Mesenchymal stem cell (in vitro differentiated cells and primary cell): ENCODE data around the gene POLR2H. TPM values are rescaled to one million over a fixed set of nuclear protein-coding genes. Genes with fewer than 3 reads are reported as not detected.

Source experiments
- DNase-seq: peaks from one replicate; pipeline ENCODE4 v3.0.0-alpha.2; 2013
- H2AFZ ChIP-seq: one replicate; pipeline ENCODE4 v1.6.1; 2013; ENCODE audit warnings: low read depth, mild to moderate bottlenecking, control low read depth, inconsistent platforms, low read length, moderate library complexity
- H2AK5ac ChIP-seq: 2 replicates; pipeline ENCODE4 v1.6.1; 2013; ENCODE audit warnings: low read length, moderate library complexity, mild to moderate bottlenecking, inconsistent platforms; ENCODE audit not compliant: severe bottlenecking
- H2BK120ac ChIP-seq: one replicate; pipeline ENCODE4 v1.6.1; 2013; ENCODE audit warnings: low read depth, mild to moderate bottlenecking, inconsistent platforms, low read length, moderate library complexity
- H2BK12ac ChIP-seq, 2 experiments: one replicate each; pipeline ENCODE4 v1.6.1; 2013; ENCODE audit warnings: inconsistent platforms in 2 of 2, low read length in 2 of 2, mild to moderate bottlenecking in 2 of 2, moderate library complexity in 2 of 2, control low read depth in 1 of 2
- H2BK15ac ChIP-seq: one replicate; pipeline ENCODE4 v1.6.1; 2013; ENCODE audit warnings: mild to moderate bottlenecking, low read depth, inconsistent platforms; ENCODE audit not compliant: poor library complexity, severe bottlenecking
- H2BK5ac ChIP-seq: 2 replicates; pipeline ENCODE4 v1.6.1; 2013; ENCODE audit warnings: low read depth, mild to moderate bottlenecking, low read length, control low read depth, inconsistent platforms; ENCODE audit not compliant: poor library complexity, severe bottlenecking
- H3K14ac ChIP-seq, 2 experiments: one replicate each; pipeline ENCODE4 v1.6.1; 2013; ENCODE audit warnings: inconsistent platforms in 2 of 2, low read length in 2 of 2, control low read depth in 1 of 2, mild to moderate bottlenecking in 1 of 2, moderate library complexity in 1 of 2
- H3K18ac ChIP-seq, 2 experiments: one replicate each; pipeline ENCODE4 v1.6.1; 2013; ENCODE audit warnings: inconsistent platforms in 2 of 2, low read length in 2 of 2, control low read depth in 1 of 2, low read depth in 1 of 2, mild to moderate bottlenecking in 1 of 2
- H3K23ac ChIP-seq, 2 experiments: one replicate each; pipeline ENCODE4 v1.6.1; 2013; ENCODE audit warnings: inconsistent platforms in 2 of 2, low read length in 2 of 2, mild to moderate bottlenecking in 2 of 2, moderate library complexity in 2 of 2, control low read depth in 1 of 2
- H3K27ac ChIP-seq: 2 replicates; pipeline ENCODE4 v1.5.1; 2013; ENCODE audit warnings: mild to moderate bottlenecking, moderate library complexity, low read length, control low read depth, inconsistent platforms; ENCODE audit not compliant: poor library complexity, severe bottlenecking
- H3K27me3 ChIP-seq, 2 experiments: 2 replicates each; pipeline versions ENCODE4 v1.6.1 to v1.7.0; 2013; ENCODE audit warnings: low read length in 2 of 2, mild to moderate bottlenecking in 2 of 2, moderate library complexity in 2 of 2, control low read depth in 1 of 2, inconsistent platforms in 1 of 2; ENCODE audit not compliant: control insufficient read depth in 1 of 2, insufficient read depth in 1 of 2
- H3K36me3 ChIP-seq, 2 experiments: 2 replicates each; pipeline versions ENCODE4 v1.6.1 to v1.7.0; 2013; ENCODE audit warnings: low read length in 2 of 2, control low read depth in 1 of 2, inconsistent platforms in 1 of 2, low read depth in 1 of 2, mild to moderate bottlenecking in 1 of 2; ENCODE audit not compliant: insufficient read depth in 2 of 2, control insufficient read depth in 1 of 2
- H3K4ac ChIP-seq, 2 experiments: one replicate each; pipeline ENCODE4 v1.6.1; 2013; ENCODE audit warnings: inconsistent platforms in 2 of 2, low read length in 2 of 2, mild to moderate bottlenecking in 2 of 2, moderate library complexity in 2 of 2, control low read depth in 1 of 2, low read depth in 1 of 2
- H3K4me1 ChIP-seq: 2 replicates; pipeline ENCODE4 v1.6.1; 2013; ENCODE audit warnings: low read depth, low read length, control low read depth; ENCODE audit not compliant: control insufficient read depth, insufficient read depth
- H3K4me2 ChIP-seq: 2 replicates; pipeline ENCODE4 v1.6.1; 2013; ENCODE audit warnings: low read length, mild to moderate bottlenecking, inconsistent platforms; ENCODE audit not compliant: poor library complexity, severe bottlenecking
- H3K4me3 ChIP-seq, 2 experiments: 2 replicates each; pipeline versions ENCODE4 v1.5.1 to v1.7.0; 2013; ENCODE audit warnings: low read length in 2 of 2, mild to moderate bottlenecking in 2 of 2, control low read depth in 1 of 2, low read depth in 1 of 2; ENCODE audit not compliant: insufficient read depth in 1 of 2
- H3K79me1 ChIP-seq: replicated peaks from 2 replicates; pipeline ENCODE4 v1.6.1; 2013; ENCODE audit warnings: mild to moderate bottlenecking, control low read depth, low read length, inconsistent platforms; ENCODE audit not compliant: poor library complexity, severe bottlenecking
- H3K9ac ChIP-seq: 2 replicates; pipeline ENCODE4 v1.7.0; 2013; ENCODE audit warnings: mild to moderate bottlenecking, low read length, moderate library complexity
- H3K9me3 ChIP-seq: 2 replicates; pipeline ENCODE4 v1.7.0; 2013; ENCODE audit warnings: mild to moderate bottlenecking, low read length; ENCODE audit not compliant: control insufficient read depth
- H4K8ac ChIP-seq: one replicate; pipeline ENCODE4 v1.6.1; 2013; ENCODE audit warnings: inconsistent platforms, mild to moderate bottlenecking, low read length, moderate library complexity
- H4K91ac ChIP-seq: one replicate; pipeline ENCODE4 v1.6.1; 2013; ENCODE audit warnings: mild to moderate bottlenecking, low read length, inconsistent platforms
- WGBS: methylation state at CpG from one replicate; pipeline ENCODE4 v1.1.7; 2013; ENCODE audit warnings: mixed read lengths; 5-methylcytosine and 5-hydroxymethylcytosine counted together
- polyA plus RNA-seq, 2 experiments: library from polyadenylated mRNA; stranded (reverse); fragments of 200-250 nt; gene quantifications; one replicate each; pipeline ENCODE4 v1.2.3, GENCODE V29; 2013

POLR2H gene
- 46.3 TPM for polyA plus RNA-seq (2013, experiment 1 of 2)
- 48.3 TPM for polyA plus RNA-seq (2013, experiment 2 of 2)

DNA sequence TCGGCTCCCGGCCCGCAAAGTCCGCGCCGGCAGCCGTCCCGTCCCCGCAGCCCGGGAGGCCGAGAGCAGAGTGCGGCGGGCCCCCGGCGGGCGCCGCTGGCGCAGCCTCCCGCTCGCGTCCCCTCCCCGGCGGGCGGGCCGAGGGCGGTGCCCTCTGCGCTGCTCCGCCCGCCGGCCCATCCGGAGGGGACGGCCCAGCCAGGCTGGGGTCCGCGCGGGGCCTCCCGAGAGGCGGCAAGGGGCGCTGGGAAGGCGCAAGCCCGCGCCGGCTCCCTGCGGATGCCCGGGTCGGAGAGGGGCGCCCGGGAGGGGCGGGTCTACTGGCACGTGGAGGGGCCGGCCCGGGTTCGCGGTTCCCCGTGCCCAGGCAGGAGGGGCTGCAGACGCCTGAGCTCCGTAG is at the start of gene POLR2H, which contains the start of gene CLCN2:
POLR2H (plus strand) TSS at position 179 of the 400 bp plus-strand sequence. CDS start 1,783 bp downstream, outside the sequence.
CLCN2 (minus strand) TSS at position 74 of the 400 bp plus-strand sequence. CDS start 126 bp downstream, outside the sequence.
- peak; percentile 63 for DNase-seq
- H4K91ac ChIP-seq, result peak within 1 kb of the TSS; percentile 94
- H3K36me3 ChIP-seq, result peaks cover 30 to 34% of the 10 kb centered on the region in 2 experiments
- H3K4me3 ChIP-seq, result peak within 1 kb of the TSS; percentile 76 to 86
- H3K27me3 ChIP-seq, result no peaks in the 10 kb centered on the region
- peaks cover 23% of the 10 kb centered on the region for H3K79me1 ChIP-seq
- H3K27ac ChIP-seq, result peak within 1 kb of the TSS; percentile 97
- peak within 1 kb of the TSS; percentile 82 for H2BK15ac ChIP-seq
- no peak within 1 kb of the TSS for H2AK5ac ChIP-seq
- peak within 1 kb of the TSS in 1 of 2 experiments; percentile 45 for H2BK12ac ChIP-seq
- H3K4me2 ChIP-seq, result peak within 1 kb of the TSS; percentile 98
- H3K4me1 ChIP-seq, result peaks cover 21% of the 10 kb centered on the region
- H3K4ac ChIP-seq, result peak within 1 kb of the TSS; percentile 84 to 97
- peak within 1 kb of the TSS; percentile 93 to 95 for H3K18ac ChIP-seq
- no peaks in the 10 kb centered on the region for H3K9me3 ChIP-seq
- peak within 1 kb of the TSS in 1 of 2 experiments; percentile 93 for H3K23ac ChIP-seq
- H2AFZ ChIP-seq, result peak within 1 kb of the TSS; percentile 48
- WGBS, result 1% methylated on average over 33 of the region's 56 CpGs
- H2BK5ac ChIP-seq, result peak within 1 kb of the TSS; percentile 93
- peak within 1 kb of the TSS; percentile 90 for H4K8ac ChIP-seq
- H2BK120ac ChIP-seq, result peak within 1 kb of the TSS; percentile 64
- peak within 1 kb of the TSS in 1 of 2 experiments; percentile 95 for H3K14ac ChIP-seq
- peak within 1 kb of the TSS; percentile 100 for H3K9ac ChIP-seq

DNA sequence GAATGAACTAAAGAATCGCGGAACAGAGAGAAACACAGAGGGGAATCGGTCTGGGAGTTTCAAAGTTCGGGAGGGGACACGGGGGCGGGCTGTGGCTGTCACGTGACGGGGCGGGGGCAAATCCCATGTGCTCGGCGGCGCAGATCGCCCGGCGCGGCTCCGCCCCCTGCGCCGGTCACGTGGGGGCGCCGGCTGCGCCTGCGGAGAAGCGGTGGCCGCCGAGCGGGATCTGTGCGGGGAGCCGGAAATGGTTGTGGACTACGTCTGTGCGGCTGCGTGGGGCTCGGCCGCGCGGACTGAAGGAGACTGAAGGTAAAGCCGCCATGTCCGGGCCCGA is 47.2 kb upstream of the POLR2H start, which contains the start of gene EIF4G1:
EIF4G1 (plus strand) TSS at position 244 of the 337 bp plus-strand sequence. CDS start 1,191 bp downstream, outside the sequence.
- Histone ChIP-seq H3K4me2 (peak within 1 kb of the TSS; percentile 86), H4K8ac (peak within 1 kb of the TSS; percentile 88), H2AK5ac (peak within 1 kb of the TSS; percentile 75), H2BK5ac (peak within 1 kb of the TSS; percentile 94), H3K4me1 (peaks cover 21% of the 10 kb centered on the region), H3K4me3 (peak within 1 kb of the TSS; percentile 85 to 92), H3K23ac (peak within 1 kb of the TSS in 1 of 2 experiments; percentile 86), H3K36me3 (peaks cover 26 to 31% of the 10 kb centered on the region in 2 experiments), H3K4ac (peak within 1 kb of the TSS; percentile 95 to 99), H2BK12ac (peak within 1 kb of the TSS; percentile 21 to 77), H3K27ac (peak within 1 kb of the TSS; percentile 90), H2BK120ac (peak within 1 kb of the TSS; percentile 97), H3K18ac (peak within 1 kb of the TSS; percentile 96 to 97), H3K27me3 (no peaks in the 10 kb centered on the region), H3K9ac (peak within 1 kb of the TSS; percentile 96), H3K14ac (peak within 1 kb of the TSS; percentile 25 to 89), H2BK15ac (peak within 1 kb of the TSS; percentile 94), H2AFZ (peak within 1 kb of the TSS; percentile 31), H3K79me1 (no peaks in the 10 kb centered on the region), H3K9me3 (no peaks in the 10 kb centered on the region), H4K91ac (peak within 1 kb of the TSS; percentile 97)
- WGBS, result 2% methylated on average over 12 of the region's 40 CpGs
- peak; percentile 91 for DNase-seq

GRCh38 chr3:184314700-184315542 is 46.6 kb upstream of the POLR2H start:
- Histone ChIP-seq H3K27me3 (no peaks in the 10 kb centered on the region), H3K4me2 (peak overlapping the region; percentile 86), H2AFZ (peak overlapping the region; percentile 31), H3K18ac (peak overlapping the region; percentile 96 to 97), H4K91ac (peak overlapping the region; percentile 97), H3K23ac (peak overlapping the region in 1 of 2 experiments; percentile 86), H3K27ac (peak overlapping the region; percentile 90), H2AK5ac (peak overlapping the region; percentile 75), H3K9ac (peak overlapping the region; percentile 96), H2BK12ac (peak overlapping the region; percentile 21 to 77), H3K36me3 (peaks cover 28 to 29% of the 10 kb centered on the region in 2 experiments), H3K9me3 (no peaks in the 10 kb centered on the region), H2BK5ac (peak overlapping the region; percentile 94), H3K79me1 (no peaks in the 10 kb centered on the region), H3K4ac (peak overlapping the region; percentile 95 to 99), H3K4me3 (peak overlapping the region; percentile 85 to 92), H2BK120ac (peak overlapping the region; percentile 97), H3K14ac (peak overlapping the region; percentile 25 to 89), H3K4me1 (peaks cover 26% of the 10 kb centered on the region), H4K8ac (peak overlapping the region; percentile 88), H2BK15ac (peak overlapping the region; percentile 94)
- DNase-seq, result peak; percentile 84
- under 1% methylated on average over 41 of the region's 89 CpGs for WGBS

DNA sequence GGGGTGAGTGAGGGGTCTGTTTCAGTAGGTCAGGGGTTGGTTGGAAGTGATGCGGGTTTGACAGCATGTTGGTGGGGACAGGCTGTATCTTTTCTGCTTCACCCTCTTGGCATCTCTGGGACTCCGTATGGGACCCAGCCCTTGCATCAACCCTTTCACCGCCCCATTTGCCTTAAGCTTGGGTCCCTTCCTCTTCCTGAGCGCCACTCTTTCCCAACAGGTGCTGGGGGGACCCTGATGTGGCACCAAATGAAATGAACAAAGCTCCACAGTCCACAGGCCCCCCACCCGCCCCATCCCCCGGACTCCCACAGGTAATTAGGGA is 46.0 kb upstream of the POLR2H start:
- H3K4ac ChIP-seq, result peak overlapping the region; percentile 95 to 99
- H3K4me1 ChIP-seq, result peaks cover 32% of the 10 kb centered on the region
- H2AFZ ChIP-seq, result no peak overlapping the region

More for the DNA sequence above, 46.0 kb upstream of the POLR2H start:
- Histone ChIP-seq H4K8ac (peak overlapping the region; percentile 88), H3K27me3 (no peaks in the 10 kb centered on the region), H3K9ac (peak overlapping the region; percentile 96), H2BK5ac (peak overlapping the region; percentile 94), H3K79me1 (peaks cover 2% of the 10 kb centered on the region), H3K36me3 (peaks cover 27 to 28% of the 10 kb centered on the region in 2 experiments), H2BK120ac (peak overlapping the region; percentile 97), H3K18ac (peak overlapping the region; percentile 85 to 97), H3K23ac (peak overlapping the region in 1 of 2 experiments; percentile 86), H3K4me3 (peak overlapping the region; percentile 85 to 92), H2AK5ac (peak overlapping the region; percentile 21), H3K9me3 (no peaks in the 10 kb centered on the region), H3K14ac (peak overlapping the region; percentile 25 to 89), H3K4me2 (peak overlapping the region; percentile 86), H2BK15ac (no peak overlapping the region), H4K91ac (peak overlapping the region; percentile 87), H2BK12ac (peak overlapping the region in 1 of 2 experiments; percentile 77), H3K27ac (peak overlapping the region; percentile 90)
- WGBS, result 0% methylated on average over 3 of the region's 6 CpGs
- DNase-seq, result no peak
